A549 (cell line): Measurements from ENCODE around the gene FEM1C.

Source experiments
- BHLHE40 ChIP-seq: IDR thresholded peaks from 2 replicates; pipeline ENCODE4 v1.6.1; 2012; ENCODE audit warnings: low read depth, low read length, inconsistent platforms
- CHD2 ChIP-seq: fragments of 150-350 bp; IDR thresholded peaks from 2 replicates; pipeline ENCODE4 v1.6.1; 2014; ENCODE audit warnings: low read length; ENCODE audit not compliant: partially characterized antibody
- EP300 ChIP-seq, 2 experiments: fragments of >200 bp; sonication (Bioruptor Twin); formaldehyde crosslinking; IDR thresholded peaks; 2 replicates in 1 of 2; 3 replicates in 1 of 2; pipeline ENCODE4 v1.6.1; 2016 to 2017
- HOXB5 ChIP-seq: fragments of 250-450 bp; sonication (Bioruptor Pico); IDR thresholded peaks from 2 replicates; pipeline ENCODE4 v1.5.0; 2020; ENCODE audit warnings: mild to moderate bottlenecking, moderate library complexity
- POLR2A ChIP-seq: IDR thresholded peaks from 2 replicates; pipeline ENCODE4 v1.6.1; 2012; ENCODE audit warnings: mild to moderate bottlenecking, low read length
- POLR2AphosphoS2 ChIP-seq: conservative IDR thresholded peaks from 2 replicates; pipeline ENCODE4 v1.6.1; 2012; ENCODE audit warnings: low read length, improper control_type of control experiment, inconsistent platforms
- RAD21 ChIP-seq, 2 experiments: fragments of >200 bp in 1 of 2; sonication (Bioruptor Twin) in 1 of 2; formaldehyde crosslinking in 1 of 2; IDR thresholded peaks in 1 of 2; conservative IDR thresholded peaks in 1 of 2; 2 replicates in 1 of 2; 3 replicates in 1 of 2; pipeline ENCODE4 v1.6.1; 2012 to 2018; ENCODE audit warnings: inconsistent platforms in 1 of 2
- RCOR1 ChIP-seq: fragments of 150-350 bp; IDR thresholded peaks from 2 replicates; pipeline ENCODE4 v1.6.1; 2014; ENCODE audit warnings: antibody characterized with exemption, low read length, low read depth
- RNF2 ChIP-seq: fragments of 200-600 bp; sonication (generic); IDR thresholded peaks from 2 replicates; pipeline ENCODE4 v1.6.1; 2016; ENCODE audit warnings: low read depth, mild to moderate bottlenecking, antibody characterized with exemption, moderate library complexity, borderline replicate concordance
- ZFP36 ChIP-seq: fragments of 450-650 bp; IDR thresholded peaks from 2 replicates; pipeline ENCODE4 v1.6.1; 2014; ENCODE audit warnings: borderline replicate concordance; ENCODE audit not compliant: partially characterized antibody
- TF ChIP-seq, protein P1 (sequence below): fragments of >200 bp; sonication (Bioruptor Twin); formaldehyde crosslinking; IDR thresholded peaks from 3 replicates; pipeline ENCODE4 v1.5.1; 2016
- TF ChIP-seq, protein P2 (sequence below): fragments of 200-600 bp; sonication (generic); IDR thresholded peaks from 2 replicates; pipeline ENCODE4 v1.6.1; 2016; ENCODE audit warnings: antibody characterized with exemption, mild to moderate bottlenecking, moderate library complexity
- TF ChIP-seq, protein P3 (sequence below): IDR thresholded peaks from 2 replicates; pipeline ENCODE4 v1.6.1; 2012

DNA sequence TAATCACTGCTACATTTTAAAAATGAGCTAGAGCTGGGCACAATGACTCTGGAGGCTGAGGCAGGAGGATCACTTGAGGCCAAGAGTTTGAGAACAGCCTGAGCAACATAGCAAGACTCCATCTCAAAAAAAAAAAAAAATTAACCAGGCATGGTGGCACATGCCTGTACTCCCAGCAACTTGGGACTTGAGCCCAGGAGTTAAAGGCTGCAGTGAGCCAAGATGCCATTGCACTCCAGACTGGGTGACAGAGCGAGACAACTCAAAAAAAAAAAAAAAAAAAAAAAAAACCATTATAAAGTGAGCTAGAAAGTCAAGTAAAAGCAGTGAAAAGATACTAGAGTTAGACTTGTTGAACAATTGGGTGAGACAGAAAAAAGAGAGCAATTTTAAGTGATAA is 28.2 kb downstream of the FEM1C start:
- TF ChIP-seq, protein P1, sequence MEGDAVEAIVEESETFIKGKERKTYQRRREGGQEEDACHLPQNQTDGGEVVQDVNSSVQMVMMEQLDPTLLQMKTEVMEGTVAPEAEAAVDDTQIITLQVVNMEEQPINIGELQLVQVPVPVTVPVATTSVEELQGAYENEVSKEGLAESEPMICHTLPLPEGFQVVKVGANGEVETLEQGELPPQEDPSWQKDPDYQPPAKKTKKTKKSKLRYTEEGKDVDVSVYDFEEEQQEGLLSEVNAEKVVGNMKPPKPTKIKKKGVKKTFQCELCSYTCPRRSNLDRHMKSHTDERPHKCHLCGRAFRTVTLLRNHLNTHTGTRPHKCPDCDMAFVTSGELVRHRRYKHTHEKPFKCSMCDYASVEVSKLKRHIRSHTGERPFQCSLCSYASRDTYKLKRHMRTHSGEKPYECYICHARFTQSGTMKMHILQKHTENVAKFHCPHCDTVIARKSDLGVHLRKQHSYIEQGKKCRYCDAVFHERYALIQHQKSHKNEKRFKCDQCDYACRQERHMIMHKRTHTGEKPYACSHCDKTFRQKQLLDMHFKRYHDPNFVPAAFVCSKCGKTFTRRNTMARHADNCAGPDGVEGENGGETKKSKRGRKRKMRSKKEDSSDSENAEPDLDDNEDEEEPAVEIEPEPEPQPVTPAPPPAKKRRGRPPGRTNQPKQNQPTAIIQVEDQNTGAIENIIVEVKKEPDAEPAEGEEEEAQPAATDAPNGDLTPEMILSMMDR, result no peak
- no peak for TF ChIP-seq RAD21 (conservative IDR thresholded peaks at IDR 0.05 in 1 of 2, IDR thresholded peaks at IDR 0.05 in 1 of 2)
- no peak for TF ChIP-seq POLR2AphosphoS2
- TF ChIP-seq POLR2A, result no peak
- TF ChIP-seq, protein P2, sequence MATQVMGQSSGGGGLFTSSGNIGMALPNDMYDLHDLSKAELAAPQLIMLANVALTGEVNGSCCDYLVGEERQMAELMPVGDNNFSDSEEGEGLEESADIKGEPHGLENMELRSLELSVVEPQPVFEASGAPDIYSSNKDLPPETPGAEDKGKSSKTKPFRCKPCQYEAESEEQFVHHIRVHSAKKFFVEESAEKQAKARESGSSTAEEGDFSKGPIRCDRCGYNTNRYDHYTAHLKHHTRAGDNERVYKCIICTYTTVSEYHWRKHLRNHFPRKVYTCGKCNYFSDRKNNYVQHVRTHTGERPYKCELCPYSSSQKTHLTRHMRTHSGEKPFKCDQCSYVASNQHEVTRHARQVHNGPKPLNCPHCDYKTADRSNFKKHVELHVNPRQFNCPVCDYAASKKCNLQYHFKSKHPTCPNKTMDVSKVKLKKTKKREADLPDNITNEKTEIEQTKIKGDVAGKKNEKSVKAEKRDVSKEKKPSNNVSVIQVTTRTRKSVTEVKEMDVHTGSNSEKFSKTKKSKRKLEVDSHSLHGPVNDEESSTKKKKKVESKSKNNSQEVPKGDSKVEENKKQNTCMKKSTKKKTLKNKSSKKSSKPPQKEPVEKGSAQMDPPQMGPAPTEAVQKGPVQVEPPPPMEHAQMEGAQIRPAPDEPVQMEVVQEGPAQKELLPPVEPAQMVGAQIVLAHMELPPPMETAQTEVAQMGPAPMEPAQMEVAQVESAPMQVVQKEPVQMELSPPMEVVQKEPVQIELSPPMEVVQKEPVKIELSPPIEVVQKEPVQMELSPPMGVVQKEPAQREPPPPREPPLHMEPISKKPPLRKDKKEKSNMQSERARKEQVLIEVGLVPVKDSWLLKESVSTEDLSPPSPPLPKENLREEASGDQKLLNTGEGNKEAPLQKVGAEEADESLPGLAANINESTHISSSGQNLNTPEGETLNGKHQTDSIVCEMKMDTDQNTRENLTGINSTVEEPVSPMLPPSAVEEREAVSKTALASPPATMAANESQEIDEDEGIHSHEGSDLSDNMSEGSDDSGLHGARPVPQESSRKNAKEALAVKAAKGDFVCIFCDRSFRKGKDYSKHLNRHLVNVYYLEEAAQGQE, result no peak
- no peak for TF ChIP-seq RCOR1
- no peak for TF ChIP-seq CHD2
- TF ChIP-seq BHLHE40, result no peak
- no peak for TF ChIP-seq EP300 (IDR thresholded peaks at IDR 0.05)
- no peak for TF ChIP-seq HOXB5 (CRISPR knock-in tag)
- no peak for TF ChIP-seq ZFP36
- TF ChIP-seq, protein P3, sequence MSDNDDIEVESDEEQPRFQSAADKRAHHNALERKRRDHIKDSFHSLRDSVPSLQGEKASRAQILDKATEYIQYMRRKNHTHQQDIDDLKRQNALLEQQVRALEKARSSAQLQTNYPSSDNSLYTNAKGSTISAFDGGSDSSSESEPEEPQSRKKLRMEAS, result no peak
- no peak for TF ChIP-seq RNF2
